NCI-H226 (cell line): ENCODE data around the gene RALGPS1.

Experiments
- DNase-seq: peaks from one replicate; pipeline ENCODE4 v3.0.0-alpha.2; 2015

The RALGPS1 gene

DNA sequence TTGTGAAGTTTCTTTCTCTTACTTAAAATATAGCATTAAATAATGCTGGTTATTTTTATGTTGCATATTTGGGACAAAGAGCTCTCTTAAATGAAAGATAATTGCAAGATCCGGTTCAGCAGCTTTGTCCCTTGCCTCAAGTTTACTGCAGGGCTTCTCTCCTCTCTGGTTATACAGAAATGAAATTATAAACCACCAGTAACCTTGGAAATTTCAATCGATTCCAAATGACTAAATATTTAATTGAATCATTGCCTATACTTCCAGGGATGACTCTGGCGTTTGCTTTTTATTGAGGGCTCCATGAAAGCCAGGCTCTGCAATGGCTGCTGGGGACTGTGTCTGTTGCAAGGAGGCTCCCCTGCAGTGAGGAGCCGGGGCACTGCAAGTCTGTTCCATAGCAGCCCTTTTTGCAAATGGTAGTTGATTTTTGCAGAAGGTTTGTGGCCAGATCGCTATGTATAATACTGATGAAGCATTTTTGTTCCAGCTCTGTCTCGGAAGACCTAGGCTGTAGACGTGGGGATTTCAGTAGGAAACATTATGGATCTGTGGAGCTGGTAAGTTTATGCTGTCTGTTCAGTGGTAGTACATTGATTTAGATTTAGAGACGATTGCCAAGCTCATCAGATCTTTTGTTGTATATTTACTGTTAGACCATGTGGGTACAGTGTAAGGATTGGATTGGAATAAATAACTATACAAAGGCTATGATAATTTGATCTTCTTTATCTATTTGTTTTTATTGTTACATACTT, 350.1 kb downstream of the RALGPS1 start, which contains the start of gene GARNL3:
TSS of gene GARNL3 (plus strand) at position 313 of the 758 bp plus-strand sequence. CDS start at position 417, 104 bp downstream.
- no peak for DNase-seq

DNA sequence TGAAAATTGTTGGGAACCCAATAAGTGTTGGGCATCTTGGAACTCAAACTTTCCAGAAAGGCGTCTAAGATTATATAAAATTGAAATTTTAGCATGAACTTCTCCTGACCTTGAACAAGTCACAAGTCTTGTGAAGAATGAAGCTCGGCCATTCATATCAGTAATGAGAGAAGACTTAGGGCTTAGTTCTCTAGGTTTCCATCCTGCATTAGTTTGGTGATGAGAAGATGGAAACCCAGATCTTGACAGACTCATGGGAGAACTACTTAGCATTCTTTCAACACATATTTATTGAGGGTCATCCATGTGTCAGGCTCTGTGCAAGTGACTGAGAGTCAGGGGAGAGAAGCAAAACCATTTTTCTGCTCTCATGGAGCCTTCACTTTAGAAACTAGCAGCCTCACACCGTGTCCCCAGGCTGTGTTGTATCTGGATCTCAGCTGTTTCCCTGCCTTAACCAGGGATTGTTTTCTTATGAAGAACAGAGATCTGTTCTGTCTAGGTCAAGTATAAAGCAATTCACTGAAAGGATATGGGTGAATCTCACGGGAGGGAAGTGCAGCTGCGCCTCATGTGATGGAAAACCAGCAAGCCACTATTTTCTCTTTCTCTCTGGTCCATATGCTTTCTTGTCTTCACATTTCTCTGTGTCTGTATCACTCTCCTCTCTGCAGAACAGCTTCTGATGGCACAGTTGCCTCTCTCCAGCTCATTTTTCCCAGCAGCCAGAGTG, 353.4 kb downstream of the RALGPS1 start:
- DNase-seq = no peak

DNA sequence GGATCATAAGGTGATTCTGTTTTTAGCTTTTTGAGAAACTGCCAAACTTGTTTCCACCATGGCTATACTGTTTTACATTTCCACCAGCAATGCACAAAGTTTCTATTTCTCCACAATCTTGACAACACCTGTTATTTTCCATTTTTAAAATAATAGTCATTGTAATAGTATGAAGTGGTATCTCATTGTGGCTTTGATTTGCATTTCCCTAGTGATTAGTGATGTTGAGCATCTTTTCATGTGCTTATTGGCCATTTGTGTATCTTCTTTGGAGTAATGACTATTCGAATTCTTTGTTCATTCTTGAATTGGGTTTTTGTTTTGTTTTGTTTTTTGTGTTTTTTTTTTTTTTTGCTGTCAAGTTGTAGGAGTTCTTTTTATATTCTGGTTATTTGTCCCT, 354.9 kb downstream of the RALGPS1 start:
- DNase-seq = no peak
